ENCODE results near the gene C6orf132.
A peak's percentile ranks its signal among the peaks of the same experiment; 100 is the strongest.

Gene C6orf132

GRCh38 chr6:42118162-42119001 lies 24.0 kb downstream of the C6orf132 start:
- H3K4me3 ChIP-seq (ENCODE audit: low read depth, low read length): no peak overlapping the region
- no peak for TF ChIP-seq CTCF (IDR thresholded peaks at IDR 0.05; ENCODE audit: control insufficient read depth, extremely low read depth, insufficient read depth)
- peak; percentile 89 for DNase-seq (ENCODE audit: low read depth)

GRCh38 chr6:42117843-42118161 lies 24.6 kb downstream of the C6orf132 start:
- no peak for TF ChIP-seq CTCF (IDR thresholded peaks at IDR 0.05; ENCODE audit: control insufficient read depth, extremely low read depth, insufficient read depth)
- no peak for DNase-seq (ENCODE audit: low read depth)
- H3K4me3 ChIP-seq (ENCODE audit: low read depth, low read length): no peak overlapping the region

- no peak overlapping the region for H3K4me3 ChIP-seq (ENCODE audit: low read depth, low read length)
- TF ChIP-seq CTCF (IDR thresholded peaks at IDR 0.05; ENCODE audit: control insufficient read depth, extremely low read depth, insufficient read depth): no peak
- no peak for DNase-seq (ENCODE audit: low read depth)
Observed at GRCh38 chr6:42113936-42114636, 28.3 kb downstream of the C6orf132 start.

- DNase-seq (ENCODE audit: low read depth): no peak
- TF ChIP-seq CTCF (IDR thresholded peaks at IDR 0.05; ENCODE audit: control insufficient read depth, extremely low read depth, insufficient read depth): no peak
- H3K4me3 ChIP-seq (ENCODE audit: low read depth, low read length): no peak overlapping the region
Observed at GRCh38 chr6:42112351-42112750, 30.1 kb downstream of the C6orf132 start.

- TF ChIP-seq CTCF (IDR thresholded peaks at IDR 0.05; ENCODE audit: control insufficient read depth, extremely low read depth, insufficient read depth): no peak
Observed at GRCh38 chr6:42110683-42111082, 31.7 kb downstream of the C6orf132 start.

GRCh38 chr6:42108071-42108470 lies 34.3 kb downstream of the C6orf132 start:
- no peak for TF ChIP-seq CTCF (IDR thresholded peaks at IDR 0.05; ENCODE audit: control insufficient read depth, extremely low read depth, insufficient read depth)
- no peak overlapping the region for H3K4me3 ChIP-seq (ENCODE audit: low read depth, low read length)
- no peak for DNase-seq (ENCODE audit: low read depth)

More at GRCh38 chr6:42110683-42111082, 31.7 kb downstream of the C6orf132 start:
- H3K4me3 ChIP-seq (ENCODE audit: low read depth, low read length): no peak overlapping the region
- DNase-seq (ENCODE audit: low read depth): no peak

Measured in LNCaP clone FGC (cell line).